Measurements from ENCODE around the gene SMIM23.

DNA sequence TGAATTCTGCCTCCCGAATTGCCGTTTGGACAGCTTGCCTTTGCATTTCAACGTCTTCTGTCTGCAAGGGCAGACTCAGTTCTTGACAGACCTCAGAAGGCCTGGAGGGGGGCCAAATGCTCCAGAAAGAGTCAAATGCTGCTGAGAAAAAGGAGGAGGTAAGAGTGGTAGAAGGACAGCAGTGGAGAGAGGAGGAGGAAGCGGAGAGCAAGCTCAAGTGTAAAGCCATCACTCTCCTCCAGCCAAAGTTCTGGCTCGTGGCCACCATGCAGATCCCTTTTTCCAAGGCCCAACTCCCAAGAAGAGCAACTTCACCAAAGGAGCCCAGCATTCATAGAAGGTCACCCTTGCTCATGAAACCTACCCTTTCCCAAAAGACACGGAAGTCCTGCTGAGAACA, 36.9 kb upstream of the SMIM23 start:
- TF ChIP-seq, protein P1, sequence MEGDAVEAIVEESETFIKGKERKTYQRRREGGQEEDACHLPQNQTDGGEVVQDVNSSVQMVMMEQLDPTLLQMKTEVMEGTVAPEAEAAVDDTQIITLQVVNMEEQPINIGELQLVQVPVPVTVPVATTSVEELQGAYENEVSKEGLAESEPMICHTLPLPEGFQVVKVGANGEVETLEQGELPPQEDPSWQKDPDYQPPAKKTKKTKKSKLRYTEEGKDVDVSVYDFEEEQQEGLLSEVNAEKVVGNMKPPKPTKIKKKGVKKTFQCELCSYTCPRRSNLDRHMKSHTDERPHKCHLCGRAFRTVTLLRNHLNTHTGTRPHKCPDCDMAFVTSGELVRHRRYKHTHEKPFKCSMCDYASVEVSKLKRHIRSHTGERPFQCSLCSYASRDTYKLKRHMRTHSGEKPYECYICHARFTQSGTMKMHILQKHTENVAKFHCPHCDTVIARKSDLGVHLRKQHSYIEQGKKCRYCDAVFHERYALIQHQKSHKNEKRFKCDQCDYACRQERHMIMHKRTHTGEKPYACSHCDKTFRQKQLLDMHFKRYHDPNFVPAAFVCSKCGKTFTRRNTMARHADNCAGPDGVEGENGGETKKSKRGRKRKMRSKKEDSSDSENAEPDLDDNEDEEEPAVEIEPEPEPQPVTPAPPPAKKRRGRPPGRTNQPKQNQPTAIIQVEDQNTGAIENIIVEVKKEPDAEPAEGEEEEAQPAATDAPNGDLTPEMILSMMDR (IDR thresholded peaks at IDR 0.05; ENCODE audit: low read length), result no peak
- TF ChIP-seq EZH2 (optimal IDR thresholded peaks at IDR 0.05; ENCODE audit: low read depth, low read length), result no peak
